IMR-90 (cell line): ENCODE measurements around the gene ZDHHC8. TPM values are rescaled to one million over a fixed set of nuclear protein-coding genes. Genes with fewer than 3 reads are reported as not detected.

Source experiments
- ATAC-seq: fragments of 200-7000 bp; cut with Tn5 transposase; 2 replicates; pipeline ENCODE4 v1.9.1; 2020; ENCODE audit warnings: low read depth, mild to moderate bottlenecking, moderate library complexity
- BruUV-seq: library from RNA; stranded (reverse); fragments of 400-500 nt; replicated peaks from 2 replicates; lab custom pipeline; 2021; lab: Mats Ljungman, UMichigan
- CTCF ChIA-PET: fragments of 300-600 bp; formaldehyde crosslinking; extraction: SDS; loops from one replicate; lab custom pipeline; 2021; ENCODE audit warnings: antibody characterized with exemption; lab: Yijun Ruan, JAX
- POLR2A ChIA-PET: fragments of 300-600 bp; sonication (Branson Sonifier 250); formaldehyde crosslinking; loops from one replicate; lab custom pipeline; 2022; ENCODE audit warnings: antibody characterized with exemption; ENCODE audit not compliant: unreplicated experiment; lab: Charles Lee
- DNase-seq: peaks from one replicate; pipeline ENCODE4 v3.0.0; 2013
- H2AFZ ChIP-seq: replicated peaks from 2 replicates; pipeline ENCODE3; 2013; ENCODE audit warnings: low read length, mild to moderate bottlenecking; ENCODE audit not compliant: poor library complexity
- H2AK5ac ChIP-seq: 2 replicates; pipeline ENCODE4 v1.6.1; 2013; ENCODE audit warnings: low read depth, low read length, inconsistent platforms
- H2AK9ac ChIP-seq: replicated peaks from 2 replicates; pipeline ENCODE3; 2013; ENCODE audit warnings: mild to moderate bottlenecking, low read depth, low read length, moderate library complexity; ENCODE audit not compliant: poor library complexity
- H2BK120ac ChIP-seq: 2 replicates; pipeline ENCODE4 v1.6.1; 2013; ENCODE audit warnings: low read depth, low read length, inconsistent platforms
- H2BK15ac ChIP-seq: 3 replicates; pipeline ENCODE4 v1.6.1; 2013; ENCODE audit warnings: low read depth, low read length, inconsistent platforms
- H2BK20ac ChIP-seq: 2 replicates; pipeline ENCODE4 v1.6.1; 2013; ENCODE audit warnings: low read depth, mild to moderate bottlenecking, inconsistent platforms, low read length, moderate library complexity
- H2BK5ac ChIP-seq: 2 replicates; pipeline ENCODE4 v1.6.1; 2013; ENCODE audit warnings: mild to moderate bottlenecking, low read depth, low read length, inconsistent platforms; ENCODE audit not compliant: poor library complexity, severe bottlenecking
- H3K14ac ChIP-seq: replicated peaks from 2 replicates; pipeline ENCODE4 v1.6.1; 2013; ENCODE audit warnings: low read depth, low read length, inconsistent platforms
- H3K18ac ChIP-seq: 2 replicates; pipeline ENCODE4 v1.6.1; 2013; ENCODE audit warnings: low read depth, low read length, control low read depth
- H3K23ac ChIP-seq: 2 replicates; pipeline ENCODE4 v1.6.1; 2013; ENCODE audit warnings: low read depth, low read length, inconsistent platforms
- H3K27ac ChIP-seq: 2 replicates; pipeline ENCODE4 v1.5.1; 2013; ENCODE audit warnings: mild to moderate bottlenecking, control low read depth, low read length; ENCODE audit not compliant: insufficient read depth
- H3K27me3 ChIP-seq: 2 replicates; pipeline ENCODE4 v1.6.1; 2013; ENCODE audit warnings: low read length; ENCODE audit not compliant: control insufficient read depth, insufficient read depth
- H3K36me3 ChIP-seq: 2 replicates; pipeline ENCODE4 v1.6.1; 2013; ENCODE audit warnings: low read length, mixed read lengths; ENCODE audit not compliant: control insufficient read depth, insufficient read depth
- H3K4ac ChIP-seq: 2 replicates; pipeline ENCODE4 v1.6.1; 2013; ENCODE audit warnings: low read depth, low read length, inconsistent platforms
- H3K4me1 ChIP-seq: 2 replicates; pipeline ENCODE4 v1.6.1; 2013; ENCODE audit warnings: low read length, mixed read lengths; ENCODE audit not compliant: control insufficient read depth, insufficient read depth
- H3K4me2 ChIP-seq: 2 replicates; pipeline ENCODE4 v1.6.1; 2013; ENCODE audit warnings: low read depth, mild to moderate bottlenecking, control low read depth, low read length, moderate library complexity
- H3K4me3 ChIP-seq: 2 replicates; pipeline ENCODE4 v1.5.1; 2013; ENCODE audit warnings: low read depth, mild to moderate bottlenecking, control low read depth, low read length, moderate library complexity; ENCODE audit not compliant: insufficient read depth
- H3K56ac ChIP-seq: 2 replicates; pipeline ENCODE4 v1.6.1; 2013; ENCODE audit warnings: low read length, inconsistent platforms; ENCODE audit not compliant: insufficient read depth; ENCODE audit errors: extremely low read depth
- H3K79me1 ChIP-seq, 2 experiments: 2 replicates each; pipeline ENCODE4 v1.6.1; 2013; ENCODE audit warnings: low read length in 2 of 2, inconsistent platforms in 1 of 2, low read depth in 1 of 2
- H3K9ac ChIP-seq: 2 replicates; pipeline ENCODE4 v1.6.1; 2013; ENCODE audit warnings: low read depth, low read length, control low read depth
- H3K9me1 ChIP-seq: 2 replicates; pipeline ENCODE4 v1.6.1; 2013; ENCODE audit warnings: low read length, inconsistent platforms; ENCODE audit not compliant: insufficient read depth
- H3K9me3 ChIP-seq: 2 replicates; pipeline ENCODE4 v1.6.1; 2013; ENCODE audit warnings: low read length; ENCODE audit not compliant: control insufficient read depth, insufficient read depth
- H4K20me1 ChIP-seq: 2 replicates; pipeline ENCODE4 v1.6.1; 2013; ENCODE audit warnings: low read length, inconsistent platforms; ENCODE audit not compliant: insufficient read depth
- H4K5ac ChIP-seq: 2 replicates; pipeline ENCODE4 v1.6.1; 2013; ENCODE audit warnings: mild to moderate bottlenecking, low read depth, low read length, control low read depth
- H4K8ac ChIP-seq, 2 experiments: 2 replicates each; pipeline ENCODE4 v1.6.1; 2013; ENCODE audit warnings: low read depth in 2 of 2, low read length in 2 of 2, control low read depth in 1 of 2, inconsistent platforms in 1 of 2
- H4K91ac ChIP-seq: 2 replicates; pipeline ENCODE4 v1.6.1; 2013; ENCODE audit warnings: low read depth, low read length, inconsistent platforms; ENCODE audit not compliant: insufficient read depth
- ELK1 ChIP-seq: fragments of 150-350 bp; IDR thresholded peaks from 2 replicates; pipeline ENCODE4 v1.6.1; 2016; ENCODE audit warnings: low read depth, mild to moderate bottlenecking, low read length, moderate library complexity, borderline replicate concordance
- WGBS, 2 experiments: methylation state at CpG; one replicate each; pipeline versions ENCODE4 v1.1.5 to v1.1.7; 2013; ENCODE audit warnings: missing lambda C conversion rate in 2 of 2; ENCODE audit not compliant: insufficient read length in 1 of 2; ENCODE audit errors: extremely low coverage in 2 of 2; 5-methylcytosine and 5-hydroxymethylcytosine counted together
- dilution Hi-C: fragments of 300-500 bp; cut with HindIII; formaldehyde crosslinking; loops from one replicate; pipeline ENCODE4 v1.14.3; 2018; ENCODE audit warnings: low sequenced_read_pairs; ENCODE audit not compliant: unreplicated experiment
- in situ Hi-C: fragments of 300-500 bp; cut with MboI; formaldehyde crosslinking; loops from 3 replicates; pipeline ENCODE4 v1.14.3; 2019; ENCODE audit warnings: low sequenced_read_pairs, inconsistent platforms, mixed read lengths
- intact Hi-C: fragments of 100-400 bp; cut with micrococcal nuclease; formaldehyde crosslinking; loops from 2 replicates; pipeline ENCODE4 v1.10.0; 2022
- polyA plus RNA-seq, 3 experiments: library from polyadenylated mRNA; depleted of rRNA; stranded (reverse); fragments of >200 nt; gene quantifications; 2 replicates each; pipeline ENCODE4 v1.2.3, GENCODE V29; 2012; ENCODE audit warnings: low replicate concordance in 1 of 3
- total RNA-seq: library from RNA; depleted of rRNA; stranded (reverse); fragments of >200 nt; gene quantifications from 2 replicates; pipeline ENCODE4 v1.2.3, GENCODE V29; 2012

The ZDHHC8 gene
- total and polyA plus RNA-seq, 2 of the 4 experiments (the other 2 are of a cell fraction), result 2.5 to 72.6 TPM

GRCh38 chr22:20150381-20151275, 19.0 kb downstream of the ZDHHC8 start, which contains the start of gene CCDC188:
TSS of gene CCDC188 (minus strand) at chr22:20151055. CDS start at chr22:20150986, 69 bp downstream.
- Histone ChIP-seq H2AK5ac (no peak within 1 kb of the TSS), H3K14ac (no peak within 1 kb of the TSS), H4K5ac (no peak within 1 kb of the TSS), H4K20me1 (peaks cover 9% of the 10 kb centered on the region; the same call in 1 of the 2 replicates), H3K4ac (no peak within 1 kb of the TSS), H2BK20ac (no peak within 1 kb of the TSS), H4K91ac (no peak within 1 kb of the TSS), H3K27me3 (no peaks in the 10 kb centered on the region), H2BK120ac (no peak within 1 kb of the TSS), H3K27ac (no peak within 1 kb of the TSS), H3K4me3 (no peak within 1 kb of the TSS), H2AFZ (no peak within 1 kb of the TSS), H2BK15ac (no peak within 1 kb of the TSS), H3K9ac (no peak within 1 kb of the TSS), H3K18ac (no peak within 1 kb of the TSS), H2BK5ac (no peak within 1 kb of the TSS), H3K79me1 (peaks cover 0 to 4% of the 10 kb centered on the region in 2 experiments; a peak in 1 of 4 replicates), H3K4me1 (peaks cover 8% of the 10 kb centered on the region), H3K23ac (no peak within 1 kb of the TSS), H3K36me3 (peaks cover 4% of the 10 kb centered on the region; the same call in 1 of the 2 replicates), H2AK9ac (no peak within 1 kb of the TSS), H3K4me2 (no peak within 1 kb of the TSS), H3K9me3 (no peaks in the 10 kb centered on the region), H4K8ac (no peak within 1 kb of the TSS), H3K56ac (no peak within 1 kb of the TSS), H3K9me1 (no peaks in the 10 kb centered on the region)
- intact Hi-C loops, result no loop called here
- ATAC-seq (no peak), DNase-seq (no peak)
- ChIA-PET CTCF (no interaction called here), POLR2A (no interaction called here)
- dilution Hi-C loops, result no loop called here
- WGBS, 2 experiments, result 81% methylated on average over 3 of the region's 14 CpGs; no CpG with 5 or more reads in 1 of the 2 experiments
- no TSS peak for BruUV-seq
- no peak for TF ChIP-seq ELK1
- in situ Hi-C loops, result loop anchor here (10.0 kb wide), 1 partner anchor 304 kb away; no protein-coding TSS in a partner anchor
